Activated gamma-delta T cell treated with Interleukin-2 at 50 U/mL for 16 hours (primary cell): Measurements from ENCODE around the gene OR5AU1.
"Not testable (repeated sequence)": the region's sequence is repeated elsewhere in the genome, so short reads cannot be mapped to it uniquely, and the experiment has no call there.

ENCODE experiments used
- DNase-seq: peaks from one replicate; pipeline ENCODE4 v3.0.0-alpha.2; 2020

OR5AU1 gene

GRCh38 chr14:21169573-21169972 lies 13.7 kb upstream of the OR5AU1 start:
- no peak for DNase-seq

- no peak for DNase-seq
These were observed 12.2 kb upstream of the OR5AU1 start for GRCh38 chr14:21168055-21168454.

- not testable (repeated sequence) for DNase-seq
These were observed 9.8 kb upstream of the OR5AU1 start for GRCh38 chr14:21165670-21166069.

- DNase-seq, result not testable (repeated sequence)
These were observed 9.2 kb upstream of the OR5AU1 start for GRCh38 chr14:21165002-21165605.

GRCh38 chr14:21163871-21164291 lies 8.0 kb upstream of the OR5AU1 start:
- DNase-seq, result no peak

- DNase-seq, result no peak
These were observed 6.2 kb upstream of the OR5AU1 start for GRCh38 chr14:21162081-21162480.

GRCh38 chr14:21160061-21160610 lies 4.3 kb upstream of the OR5AU1 start:
- DNase-seq, result no peak

- DNase-seq, result not testable (repeated sequence)
These were observed 2.3 kb upstream of the OR5AU1 start for GRCh38 chr14:21158175-21158574.

GRCh38 chr14:21149641-21150367 lies 6.1 kb downstream of the OR5AU1 start:
- DNase-seq, result no peak

- DNase-seq, result no peak
These were observed 10.4 kb downstream of the OR5AU1 start for GRCh38 chr14:21145437-21145836.

GRCh38 chr14:21142357-21142756 lies 13.5 kb downstream of the OR5AU1 start:
- no peak for DNase-seq

GRCh38 chr14:21136024-21136423 lies 19.8 kb downstream of the OR5AU1 start:
- DNase-seq, result no peak

GRCh38 chr14:21133901-21134300 lies 22.0 kb downstream of the OR5AU1 start:
- DNase-seq, result no peak

GRCh38 chr14:21123429-21123828 lies 32.4 kb downstream of the OR5AU1 start:
- no peak for DNase-seq

GRCh38 chr14:21121122-21121521 lies 34.7 kb downstream of the OR5AU1 start:
- DNase-seq, result no peak

GRCh38 chr14:21120686-21121085 lies 35.2 kb downstream of the OR5AU1 start:
- no peak for DNase-seq

GRCh38 chr14:21118933-21119332 lies 36.9 kb downstream of the OR5AU1 start:
- DNase-seq, result no peak

- no peak for DNase-seq
These were observed 42.5 kb downstream of the OR5AU1 start for GRCh38 chr14:21113369-21113768.

- DNase-seq, result no peak
These were observed 43.6 kb downstream of the OR5AU1 start for GRCh38 chr14:21112255-21112654.

- no peak for DNase-seq
These were observed 46.3 kb downstream of the OR5AU1 start for GRCh38 chr14:21109377-21110138.

GRCh38 chr14:21108791-21109190 lies 47.1 kb downstream of the OR5AU1 start:
- DNase-seq, result no peak

GRCh38 chr14:21107283-21107800 lies 48.5 kb downstream of the OR5AU1 start:
- DNase-seq, result no peak
